MM.1S (cell line): ENCODE results near the gene SUV39H2.

ENCODE experiments used
- EZH2 ChIP-seq: fragments of 300-600 bp; sonication (generic); optimal IDR thresholded peaks from 2 replicates; pipeline ENCODE3; 2017; ENCODE audit warnings: low read depth, mild to moderate bottlenecking, antibody characterized with exemption, low read length, mixed read lengths
- EZH2phosphoT487 ChIP-seq: fragments of 300-600 bp; sonication (generic); IDR thresholded peaks from 2 replicates; pipeline ENCODE4 v1.6.1; 2018; ENCODE audit warnings: antibody characterized with exemption, low read length
- TF ChIP-seq, protein P1 (sequence below): fragments of 300-600 bp; sonication (generic); IDR thresholded peaks from 2 replicates; pipeline ENCODE4 v1.5.1; 2016; ENCODE audit warnings: antibody characterized with exemption, low read length, mixed read lengths

DNA sequence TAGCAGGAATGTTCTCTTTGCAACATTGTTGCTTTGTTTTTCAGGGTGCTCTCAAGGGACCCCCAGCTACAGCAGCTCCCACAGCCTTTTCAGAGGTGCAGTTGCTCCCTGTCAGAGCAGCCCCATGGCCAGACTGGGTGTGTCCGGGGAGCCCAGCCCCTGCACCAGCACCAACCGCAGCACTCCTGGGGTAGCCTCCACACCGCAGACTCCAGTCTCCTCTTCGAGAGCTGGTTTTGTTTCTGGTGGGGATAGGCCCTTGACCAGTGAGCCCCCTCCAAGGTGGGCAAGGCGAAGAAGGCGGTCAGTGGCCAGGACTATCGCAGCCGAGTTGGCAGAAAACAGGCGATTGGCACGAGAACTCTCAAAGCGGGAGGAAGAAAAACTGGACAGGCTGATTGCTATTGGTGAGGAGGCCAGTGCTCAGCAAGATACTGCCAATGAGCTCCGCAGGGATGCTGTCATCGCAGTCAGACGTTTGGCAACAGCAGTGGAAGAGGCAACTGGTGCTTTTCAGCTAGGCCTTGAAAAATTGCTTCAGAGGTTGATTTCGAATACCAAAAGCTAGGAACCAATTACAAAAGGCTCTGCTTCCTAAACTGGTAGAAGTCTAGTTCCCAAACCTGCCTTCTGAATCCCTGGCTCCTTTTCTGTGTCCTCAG lies 35.2 kb upstream of the SUV39H2 start:
- TF ChIP-seq, protein P1, sequence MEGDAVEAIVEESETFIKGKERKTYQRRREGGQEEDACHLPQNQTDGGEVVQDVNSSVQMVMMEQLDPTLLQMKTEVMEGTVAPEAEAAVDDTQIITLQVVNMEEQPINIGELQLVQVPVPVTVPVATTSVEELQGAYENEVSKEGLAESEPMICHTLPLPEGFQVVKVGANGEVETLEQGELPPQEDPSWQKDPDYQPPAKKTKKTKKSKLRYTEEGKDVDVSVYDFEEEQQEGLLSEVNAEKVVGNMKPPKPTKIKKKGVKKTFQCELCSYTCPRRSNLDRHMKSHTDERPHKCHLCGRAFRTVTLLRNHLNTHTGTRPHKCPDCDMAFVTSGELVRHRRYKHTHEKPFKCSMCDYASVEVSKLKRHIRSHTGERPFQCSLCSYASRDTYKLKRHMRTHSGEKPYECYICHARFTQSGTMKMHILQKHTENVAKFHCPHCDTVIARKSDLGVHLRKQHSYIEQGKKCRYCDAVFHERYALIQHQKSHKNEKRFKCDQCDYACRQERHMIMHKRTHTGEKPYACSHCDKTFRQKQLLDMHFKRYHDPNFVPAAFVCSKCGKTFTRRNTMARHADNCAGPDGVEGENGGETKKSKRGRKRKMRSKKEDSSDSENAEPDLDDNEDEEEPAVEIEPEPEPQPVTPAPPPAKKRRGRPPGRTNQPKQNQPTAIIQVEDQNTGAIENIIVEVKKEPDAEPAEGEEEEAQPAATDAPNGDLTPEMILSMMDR: no peak
- TF ChIP-seq EZH2: no peak
- TF ChIP-seq EZH2phosphoT487: no peak
